ENCODE data around the gene LPAR3. TPM values are rescaled to one million over a fixed set of nuclear protein-coding genes. Genes with fewer than 3 reads are reported as not detected.
A peak's percentile ranks its signal among the peaks of the same experiment; 100 is the strongest.

Gene LPAR3
- total RNA-seq, 2 donors from 2014 or later = 40.4 to 56.7 TPM

DNA sequence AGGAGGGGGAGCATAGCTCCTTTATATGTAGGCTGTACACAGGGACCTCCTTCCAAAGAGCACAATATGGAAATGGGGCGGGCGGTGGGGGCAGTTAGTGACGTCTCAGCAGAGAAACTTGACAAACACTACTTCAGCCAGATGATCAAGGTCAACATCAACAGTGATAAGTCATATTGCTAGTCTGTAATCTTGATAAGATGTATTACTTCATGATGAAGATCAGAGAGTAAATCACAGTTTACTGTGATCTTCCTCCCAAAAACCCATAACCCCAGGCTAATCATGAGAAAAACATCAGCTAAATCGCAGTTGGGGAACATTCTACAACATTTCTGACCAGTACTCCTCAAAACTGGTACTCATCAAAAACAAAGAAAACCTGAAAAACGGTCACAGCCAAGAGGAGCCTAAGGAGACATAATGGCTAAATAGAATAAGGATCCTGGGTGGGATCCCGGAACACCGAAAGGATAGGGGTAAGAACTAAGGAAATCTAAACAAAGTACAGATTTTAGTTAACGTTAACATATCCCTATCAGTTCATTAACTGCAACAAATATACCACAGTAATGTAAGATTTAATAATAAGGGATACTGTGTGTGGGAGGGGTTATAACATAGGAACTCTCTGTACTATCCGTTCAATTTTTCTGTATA, 20.2 kb downstream of the LPAR3 start:
- no peak for DNase-seq (ENCODE audit: low spot score)
- Histone ChIP-seq H3K36me3 (no peaks in the 10 kb centered on the region), H3K4me3 (no peak overlapping the region), H3K27ac (no peak overlapping the region), H3K27me3 (no peaks in the 10 kb centered on the region), H3K9me3 (peaks cover 0 to 7% of the 10 kb centered on the region in 2 donors), H3K4me1 (no peaks in the 10 kb centered on the region)
- TF ChIP-seq, protein P1, sequence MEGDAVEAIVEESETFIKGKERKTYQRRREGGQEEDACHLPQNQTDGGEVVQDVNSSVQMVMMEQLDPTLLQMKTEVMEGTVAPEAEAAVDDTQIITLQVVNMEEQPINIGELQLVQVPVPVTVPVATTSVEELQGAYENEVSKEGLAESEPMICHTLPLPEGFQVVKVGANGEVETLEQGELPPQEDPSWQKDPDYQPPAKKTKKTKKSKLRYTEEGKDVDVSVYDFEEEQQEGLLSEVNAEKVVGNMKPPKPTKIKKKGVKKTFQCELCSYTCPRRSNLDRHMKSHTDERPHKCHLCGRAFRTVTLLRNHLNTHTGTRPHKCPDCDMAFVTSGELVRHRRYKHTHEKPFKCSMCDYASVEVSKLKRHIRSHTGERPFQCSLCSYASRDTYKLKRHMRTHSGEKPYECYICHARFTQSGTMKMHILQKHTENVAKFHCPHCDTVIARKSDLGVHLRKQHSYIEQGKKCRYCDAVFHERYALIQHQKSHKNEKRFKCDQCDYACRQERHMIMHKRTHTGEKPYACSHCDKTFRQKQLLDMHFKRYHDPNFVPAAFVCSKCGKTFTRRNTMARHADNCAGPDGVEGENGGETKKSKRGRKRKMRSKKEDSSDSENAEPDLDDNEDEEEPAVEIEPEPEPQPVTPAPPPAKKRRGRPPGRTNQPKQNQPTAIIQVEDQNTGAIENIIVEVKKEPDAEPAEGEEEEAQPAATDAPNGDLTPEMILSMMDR (IDR thresholded peaks at IDR 0.05) = no peak

DNA sequence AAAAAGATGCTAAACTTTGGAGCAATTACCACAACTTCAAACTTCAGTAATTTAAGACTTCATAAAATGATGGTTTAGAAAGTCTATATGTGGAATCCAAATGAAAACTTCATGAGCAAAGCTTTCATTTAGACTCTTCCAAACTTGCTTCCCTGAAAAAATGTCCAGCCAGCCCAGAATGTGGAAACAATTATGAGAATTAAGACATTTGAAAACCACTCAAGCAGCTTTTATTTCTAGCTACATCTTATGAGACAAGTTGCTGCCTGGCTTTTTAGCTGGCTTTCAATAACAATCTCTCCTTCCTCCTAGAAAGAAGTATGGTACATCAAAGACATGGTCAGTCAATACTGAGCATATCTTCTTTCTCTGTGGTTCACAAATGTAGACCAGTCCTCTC, 21.8 kb downstream of the LPAR3 start:
- no peaks in the 10 kb centered on the region for H3K27me3 ChIP-seq
- no peak for DNase-seq (ENCODE audit: low spot score)
- H3K4me1 ChIP-seq = no peaks in the 10 kb centered on the region
- no peaks in the 10 kb centered on the region for H3K36me3 ChIP-seq
- H3K4me3 ChIP-seq = no peak overlapping the region
- H3K27ac ChIP-seq = peak overlapping the region in 1 of 2 donors; percentile 67
- peaks cover 0 to 7% of the 10 kb centered on the region in 2 donors for H3K9me3 ChIP-seq
- TF ChIP-seq, protein P1 (IDR thresholded peaks at IDR 0.05) = no peak

DNA sequence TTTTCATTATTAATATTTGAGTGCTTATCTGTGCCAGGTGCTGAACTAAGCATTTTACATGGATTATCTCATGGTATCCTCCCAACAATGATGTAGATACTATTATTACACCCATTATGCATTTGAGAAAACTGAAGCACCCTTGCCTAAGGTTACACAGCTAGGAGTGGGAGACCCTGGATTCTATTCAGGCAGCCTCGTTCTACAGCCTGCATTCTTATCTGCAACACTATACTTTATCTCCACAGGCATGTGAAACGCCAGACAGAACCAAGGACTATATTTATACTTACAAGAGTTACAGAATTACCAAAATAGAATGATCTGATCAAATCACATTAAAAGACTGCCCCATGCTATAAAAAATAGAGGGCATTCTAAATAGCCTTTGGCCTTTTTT, 22.4 kb downstream of the LPAR3 start:
- H3K27me3 ChIP-seq = no peaks in the 10 kb centered on the region
- TF ChIP-seq, protein P1 (IDR thresholded peaks at IDR 0.05) = no peak
- no peak overlapping the region for H3K4me3 ChIP-seq
- H3K4me1 ChIP-seq = no peaks in the 10 kb centered on the region
- H3K36me3 ChIP-seq = no peaks in the 10 kb centered on the region
- DNase-seq (ENCODE audit: low spot score) = no peak
- H3K9me3 ChIP-seq = peaks cover 0 to 4% of the 10 kb centered on the region in 2 donors
- peak overlapping the region in 1 of 2 donors; percentile 67 for H3K27ac ChIP-seq

DNA sequence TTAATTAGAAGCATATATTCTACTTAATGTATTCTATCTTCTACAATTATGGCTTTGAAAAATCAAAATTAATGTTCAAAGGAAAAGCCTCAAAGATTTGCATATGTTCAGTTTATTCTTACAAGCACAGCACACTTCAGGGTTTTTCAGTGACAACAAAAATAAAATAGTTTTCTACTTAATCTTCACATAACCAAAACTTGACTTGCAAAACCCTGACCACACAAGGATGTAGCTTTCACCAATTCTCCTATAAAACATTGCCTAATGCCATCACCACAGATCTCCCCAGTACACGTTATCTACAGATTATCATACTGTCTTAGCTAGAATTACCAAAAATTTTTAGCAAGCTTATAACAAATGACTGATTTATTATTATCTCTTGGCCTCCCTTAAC, 23.3 kb downstream of the LPAR3 start:
- H3K9me3 ChIP-seq = no peaks in the 10 kb centered on the region
- H3K27me3 ChIP-seq = no peaks in the 10 kb centered on the region
- H3K4me3 ChIP-seq = no peak overlapping the region
- peak overlapping the region in 1 of 2 donors; percentile 67 for H3K27ac ChIP-seq
- no peaks in the 10 kb centered on the region for H3K36me3 ChIP-seq
- no peak for DNase-seq (ENCODE audit: low spot score)
- TF ChIP-seq, protein P1 (IDR thresholded peaks at IDR 0.05) = no peak
- H3K4me1 ChIP-seq = no peaks in the 10 kb centered on the region

DNA sequence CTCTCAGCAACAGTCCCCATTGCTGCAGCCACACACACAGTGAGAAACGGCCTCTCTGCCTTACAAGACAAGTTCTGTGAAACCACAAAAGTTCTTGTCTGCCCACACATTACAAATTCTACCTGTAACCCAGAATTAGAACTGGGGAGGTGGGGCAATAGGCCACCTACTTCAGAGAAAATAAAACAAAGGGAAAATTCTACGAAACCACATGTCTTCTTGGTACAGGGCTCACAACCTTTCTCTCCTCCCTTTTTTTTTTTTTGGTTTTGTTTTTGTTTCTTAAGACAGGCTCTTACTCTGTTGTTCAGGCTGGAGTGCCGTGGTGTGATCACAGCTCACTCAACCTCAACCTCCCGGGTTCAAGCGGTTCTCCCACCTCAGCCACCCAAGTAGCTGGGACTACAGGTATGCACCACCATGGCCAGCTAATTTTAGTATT, 30.2 kb downstream of the LPAR3 start:
- TF ChIP-seq, protein P1 (IDR thresholded peaks at IDR 0.05) = no peak
- H3K36me3 ChIP-seq = no peaks in the 10 kb centered on the region
- DNase-seq (ENCODE audit: low spot score) = no peak
- no peaks in the 10 kb centered on the region for H3K4me1 ChIP-seq
- H3K9me3 ChIP-seq = no peaks in the 10 kb centered on the region
- no peak overlapping the region for H3K4me3 ChIP-seq
- no peak overlapping the region for H3K27ac ChIP-seq
- no peaks in the 10 kb centered on the region for H3K27me3 ChIP-seq
